Lower leg skin (tissue), 3 donors: ENCODE data around the gene ISG15.

Source experiments
- CTCF ChIP-seq, 3 donors: fragments of 450-650 bp; IDR thresholded peaks; one replicate each; pipeline ENCODE4 v1.5.1; 2016; ENCODE audit warnings: antibody characterized with exemption in 3 of 3, mild to moderate bottlenecking in 3 of 3, moderate library complexity in 2 of 3
- POLR2A ChIP-seq, 2 donors: fragments of 450-650 bp; IDR thresholded peaks; one replicate each; pipeline ENCODE4 v1.6.1; 2016 to 2017; ENCODE audit warnings: antibody characterized with exemption in 2 of 2, mild to moderate bottlenecking in 1 of 2, moderate library complexity in 1 of 2

GRCh38 chr1:1013922-1014648 is 788 bp downstream of the ISG15 start:
- no peak for TF ChIP-seq POLR2A (IDR thresholded peaks at IDR 0.05)
- TF ChIP-seq CTCF (IDR thresholded peaks at IDR 0.05), result no peak
